Sigmoid colon (tissue), 4 donors: ENCODE results near the gene UMPS.

ENCODE experiments used
- POLR2A ChIP-seq, 2 donors: fragments of 450-650 bp; IDR thresholded peaks; one replicate each; pipeline ENCODE4 v1.6.1; 2016; ENCODE audit warnings: antibody characterized with exemption in 2 of 2, mild to moderate bottlenecking in 2 of 2, moderate library complexity in 2 of 2
- POLR2AphosphoS5 ChIP-seq, 4 donors: sonication (generic); formaldehyde crosslinking; IDR thresholded peaks; one replicate each; pipeline ENCODE4 v1.6.1; 2017; ENCODE audit warnings: antibody characterized with exemption in 4 of 4

DNA sequence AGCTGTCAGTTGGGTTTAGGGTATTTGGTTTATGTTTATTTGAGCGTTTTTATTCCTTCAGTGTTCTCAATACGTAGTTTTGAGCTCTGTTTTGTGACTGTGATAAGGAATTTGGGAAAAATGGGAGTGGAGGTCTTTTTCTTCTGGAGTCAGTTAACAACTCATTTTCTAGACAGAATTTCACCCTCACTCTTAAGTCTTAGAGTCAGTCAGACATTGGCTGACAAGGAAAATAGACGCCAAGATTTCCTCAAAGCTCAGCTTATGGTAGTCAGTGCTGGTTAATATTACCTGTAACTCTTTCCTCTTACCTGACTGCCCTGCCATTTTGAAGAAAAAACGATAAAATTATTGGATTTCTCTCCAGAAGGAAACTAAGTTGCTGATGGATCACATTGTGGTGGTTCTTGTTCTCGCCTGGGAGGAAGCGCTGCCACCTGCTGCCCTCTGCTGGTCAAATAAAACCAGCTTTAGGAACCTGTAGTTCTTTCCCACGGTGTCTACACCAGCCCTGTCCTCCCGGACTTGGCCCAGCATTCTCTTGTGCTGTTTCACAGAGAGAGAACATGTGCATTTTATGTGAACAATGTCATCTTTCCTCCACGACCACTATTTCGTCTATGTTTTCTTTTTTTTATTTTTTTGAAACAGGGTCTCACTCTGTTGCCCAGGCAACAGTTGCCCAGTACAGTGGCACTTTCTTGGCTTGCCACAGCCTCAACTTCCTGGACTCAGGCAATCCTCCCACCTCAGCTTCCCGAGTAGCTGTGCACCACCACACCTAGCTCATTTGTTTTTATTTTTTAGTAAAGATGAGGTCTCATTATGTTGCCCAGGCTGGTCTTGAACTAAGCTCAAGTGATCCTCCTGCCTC lies 41.4 kb upstream of the UMPS start:
- no peak for TF ChIP-seq POLR2AphosphoS5 (IDR thresholded peaks at IDR 0.05)
- no peak for TF ChIP-seq POLR2A (IDR thresholded peaks at IDR 0.05)
